Natural killer cell (primary cell): Measurements from ENCODE around the gene SBK1. TPM values are rescaled to one million over a fixed set of nuclear protein-coding genes. Genes with fewer than 3 reads are reported as not detected.

Experiments
- ATAC-seq, 3 donors: fragments of 150-1000 bp in 2 of 3; fragments of 200-7000 bp in 1 of 3; cut with Tn5 transposase; 1 replicate in 1 of 3; 2 replicates in 2 of 3; pipeline ENCODE4 v1.10.0; 2021; ENCODE audit warnings: mild to moderate bottlenecking in 2 of 3, moderate library complexity in 2 of 3
- DNase-seq, 2 donors: peaks; one replicate each; pipeline versions ENCODE4 v3.0.0 to v3.0.0-alpha.2; 2013 to 2021; ENCODE audit warnings: mixed read lengths in 1 of 2
- H3K27ac ChIP-seq: one replicate; pipeline ENCODE4 v1.5.1; 2013; ENCODE audit warnings: mild to moderate bottlenecking, low read length
- H3K27me3 ChIP-seq: one replicate; pipeline ENCODE4 v1.6.1; 2013; ENCODE audit warnings: low read length; ENCODE audit not compliant: control insufficient read depth, insufficient read depth
- H3K36me3 ChIP-seq: one replicate; pipeline ENCODE4 v1.6.1; 2013; ENCODE audit warnings: low read length; ENCODE audit not compliant: control insufficient read depth, insufficient read depth
- H3K4me1 ChIP-seq: one replicate; pipeline ENCODE4 v1.6.1; 2013; ENCODE audit warnings: low read length; ENCODE audit not compliant: control insufficient read depth, insufficient read depth
- H3K4me3 ChIP-seq: one replicate; pipeline ENCODE4 v1.5.1; 2013; ENCODE audit warnings: low read length
- H3K9me3 ChIP-seq: one replicate; pipeline ENCODE4 v1.6.1; 2013; ENCODE audit warnings: low read length; ENCODE audit not compliant: control insufficient read depth, insufficient read depth
- H3K27ac Mint-ChIP-seq, 2 donors: one replicate each; pipeline ENCODE4 v1.8.0; 2022; ENCODE audit warnings: mild to moderate bottlenecking in 2 of 2, mixed read lengths in 2 of 2, moderate library complexity in 1 of 2
- H3K27me3 Mint-ChIP-seq, 2 donors: one replicate each; pipeline ENCODE4 v1.8.0; 2022; ENCODE audit warnings: low read depth in 2 of 2, mixed read lengths in 2 of 2
- H3K36me3 Mint-ChIP-seq: one replicate; pipeline ENCODE4 v1.8.0; 2022; ENCODE audit warnings: mixed read lengths
- H3K4me1 Mint-ChIP-seq, 2 donors: one replicate each; pipeline ENCODE4 v1.8.0; 2022; ENCODE audit warnings: mixed read lengths in 2 of 2
- H3K4me3 Mint-ChIP-seq: one replicate; pipeline ENCODE4 v1.8.0; 2022; ENCODE audit warnings: mild to moderate bottlenecking, moderate library complexity, mixed read lengths
- H3K9me3 Mint-ChIP-seq, 2 donors: one replicate each; pipeline ENCODE4 v1.8.0; 2022; ENCODE audit warnings: mixed read lengths in 2 of 2
- CTCF ChIP-seq: fragments of 200-600 bp; IDR thresholded peaks from one replicate; pipeline ENCODE4 v1.8.0; 2022; ENCODE audit warnings: antibody characterized with exemption
- WGBS: methylation state at CpG from one replicate; pipeline ENCODE4 v1.1.7; 2013; ENCODE audit warnings: missing lambda C conversion rate; ENCODE audit not compliant: insufficient coverage; 5-methylcytosine and 5-hydroxymethylcytosine counted together
- intact Hi-C: fragments of 100-400 bp; cut with micrococcal nuclease; formaldehyde crosslinking; loops from one replicate; pipeline ENCODE4 v1.14.2; 2022
- total RNA-seq, 4 donors: library from RNA; stranded (reverse); fragments of 120-200 nt in 1 of 4; gene quantifications; one replicate each; pipeline versions ENCODE4 v1.2.3 to v1.2.4, GENCODE V29; 2013 to 2022

Gene SBK1
- total RNA-seq, 3 donors from 2014 or later (not counting 1 experiment from before 2014, with no cell fraction given): 59.3 to 60.9 (median 59.8) TPM

GRCh38 chr16:28288114-28288513 lies 4.2 kb upstream of the SBK1 start:
- intact Hi-C loops: no loop called here
- Histone ChIP-seq H3K36me3 (no peaks in the 10 kb centered on the region), H3K27ac (no peak overlapping the region), H3K9me3 (no peaks in the 10 kb centered on the region), H3K4me1 (peaks cover 42% of the 10 kb centered on the region), H3K27me3 (no peaks in the 10 kb centered on the region), H3K4me3 (no peak overlapping the region)
- Mint-ChIP-seq H3K27ac (peak overlapping the region; percentile 35 to 41), H3K27me3 (no peaks in the 10 kb centered on the region), H3K4me1 (peaks cover 43 to 55% of the 10 kb centered on the region in 2 donors), H3K36me3 (no peaks in the 10 kb centered on the region), H3K9me3 (no peaks in the 10 kb centered on the region), H3K4me3 (peak overlapping the region; percentile 62)
- DNase-seq (no peak), ATAC-seq (no peak)
- no peak for TF ChIP-seq CTCF
- WGBS: 21% methylated on average over 7 of the region's 7 CpGs

GRCh38 chr16:28289048-28289447 lies 3.3 kb upstream of the SBK1 start:
- no peaks in the 10 kb centered on the region for H3K36me3 ChIP-seq
- H3K36me3 Mint-ChIP-seq: no peaks in the 10 kb centered on the region
- H3K27me3 Mint-ChIP-seq: no peaks in the 10 kb centered on the region
- intact Hi-C loops: loop anchor here (1.0 kb wide), 1 partner anchor 12 kb away; no protein-coding TSS in a partner anchor
- 64% methylated on average over 2 of the region's 3 CpGs for WGBS
- H3K27ac Mint-ChIP-seq: peak overlapping the region; percentile 5 to 41
- H3K27me3 ChIP-seq: no peaks in the 10 kb centered on the region
- peaks cover 48 to 54% of the 10 kb centered on the region in 2 donors for H3K4me1 Mint-ChIP-seq
- H3K9me3 Mint-ChIP-seq: no peaks in the 10 kb centered on the region
- no peak for ATAC-seq
- no peaks in the 10 kb centered on the region for H3K9me3 ChIP-seq
- no peak for DNase-seq
- TF ChIP-seq CTCF: no peak
- H3K4me3 ChIP-seq: no peak overlapping the region
- no peak overlapping the region for H3K27ac ChIP-seq
- peaks cover 51% of the 10 kb centered on the region for H3K4me1 ChIP-seq
- H3K4me3 Mint-ChIP-seq: peak overlapping the region; percentile 62

GRCh38 chr16:28289939-28290858 lies 2.1 kb upstream of the SBK1 start:
- Histone ChIP-seq H3K4me1 (peaks cover 63% of the 10 kb centered on the region), H3K9me3 (no peaks in the 10 kb centered on the region), H3K36me3 (no peaks in the 10 kb centered on the region), H3K4me3 (no peak overlapping the region), H3K27me3 (no peaks in the 10 kb centered on the region), H3K27ac (no peak overlapping the region)
- ATAC-seq: no peak
- intact Hi-C loops: loop anchor here (1.0 to 5.0 kb wide), 3 partner anchors 13 to 148 kb away; partner anchors contain the start of gene XPO6
- Mint-ChIP-seq H3K27me3 (no peaks in the 10 kb centered on the region), H3K4me1 (peaks cover 59 to 63% of the 10 kb centered on the region in 2 donors), H3K4me3 (peak overlapping the region; percentile 65), H3K36me3 (no peaks in the 10 kb centered on the region), H3K9me3 (no peaks in the 10 kb centered on the region), H3K27ac (no peak overlapping the region)
- WGBS: 97% methylated on average over 10 of the region's 10 CpGs
- no peak for TF ChIP-seq CTCF
- no peak for DNase-seq
